Panc1 (cell line): ENCODE results near the gene C11orf24. TPM values are rescaled to one million over a fixed set of nuclear protein-coding genes. Genes with fewer than 3 reads are reported as not detected.

Experiments used
- ATAC-seq: fragments of 200-7000 bp; cut with Tn5 transposase; 2 replicates; pipeline ENCODE4 v1.9.1; 2020; ENCODE audit warnings: mild to moderate bottlenecking, moderate library complexity
- BruUV-seq: library from RNA; stranded (reverse); fragments of 400-500 nt; replicated peaks from 2 replicates; lab custom pipeline; 2021; lab: Mats Ljungman, UMichigan
- CTCF ChIA-PET: fragments of 300-600 bp; sonication (Branson Sonifier 250); formaldehyde crosslinking; loops from one replicate; lab custom pipeline; 2022; ENCODE audit warnings: antibody characterized with exemption; lab: Charles Lee
- POLR2A ChIA-PET: fragments of 300-600 bp; sonication (Branson Sonifier 250); formaldehyde crosslinking; loops from one replicate; lab custom pipeline; 2022; ENCODE audit warnings: antibody characterized with exemption; lab: Charles Lee
- DNase-seq: peaks from one replicate; pipeline ENCODE4 v3.0.0-alpha.2; 2010; ENCODE audit warnings: low read depth, low spot score
- H3K27ac ChIP-seq: 2 replicates; pipeline ENCODE4 v1.5.1; 2011; ENCODE audit warnings: mild to moderate bottlenecking, low read length, inconsistent platforms
- H3K27me3 ChIP-seq: fragments of 200-500 bp; sonication (Bioruptor generic); 2 replicates; pipeline ENCODE4 v1.6.0; 2014; ENCODE audit warnings: low read length, inconsistent platforms; ENCODE audit not compliant: control insufficient read depth, insufficient read depth
- H3K36me3 ChIP-seq: fragments of 200-500 bp; sonication (Bioruptor generic); 2 replicates; pipeline ENCODE4 v1.5.1; 2014; ENCODE audit warnings: inconsistent platforms, mild to moderate bottlenecking, low read length, moderate library complexity; ENCODE audit not compliant: control insufficient read depth, insufficient read depth
- H3K4me1 ChIP-seq: 2 replicates; pipeline ENCODE4 v1.5.1; 2011; ENCODE audit warnings: inconsistent platforms, mild to moderate bottlenecking, low read length, moderate library complexity; ENCODE audit not compliant: control insufficient read depth, insufficient read depth
- H3K4me3 ChIP-seq, 2 experiments: 2 replicates each; pipeline ENCODE4 v1.5.1; 2011 to 2012; ENCODE audit warnings: low read depth in 2 of 2, low read length in 2 of 2, mild to moderate bottlenecking in 2 of 2, inconsistent platforms in 1 of 2, moderate library complexity in 1 of 2
- H3K9me3 ChIP-seq: fragments of 200-500 bp; sonication (Bioruptor generic); 2 replicates; pipeline ENCODE4 v1.5.1; 2014; ENCODE audit warnings: low read depth, mild to moderate bottlenecking, inconsistent platforms, low read length, moderate library complexity; ENCODE audit not compliant: control insufficient read depth, insufficient read depth
- CTCF ChIP-seq: fragments of 450-650 bp; IDR thresholded peaks from 2 replicates; pipeline ENCODE4 v1.5.1; 2017; ENCODE audit warnings: mild to moderate bottlenecking
- POLR2AphosphoS5 ChIP-seq: IDR thresholded peaks from 2 replicates; pipeline ENCODE4 v1.6.1; 2012; ENCODE audit warnings: mild to moderate bottlenecking, low read depth, low read length, moderate library complexity
- REST ChIP-seq, 2 experiments: IDR thresholded peaks; 2 replicates each; pipeline ENCODE4 v1.6.1; 2011 to 2012; ENCODE audit warnings: low read depth in 2 of 2, control low read depth in 1 of 2, low read length in 1 of 2, mild to moderate bottlenecking in 1 of 2, moderate library complexity in 1 of 2; ENCODE audit not compliant: insufficient read depth in 1 of 2
- SIN3A ChIP-seq: IDR thresholded peaks from 2 replicates; pipeline ENCODE4 v1.6.1; 2012; ENCODE audit warnings: low read depth, mild to moderate bottlenecking, low read length, moderate library complexity, borderline replicate concordance; ENCODE audit not compliant: insufficient read depth
- TCF7L2 ChIP-seq: IDR thresholded peaks from 2 replicates; pipeline ENCODE4 v1.6.1; 2011; ENCODE audit warnings: mild to moderate bottlenecking, low read depth, low read length, inconsistent platforms
- in situ Hi-C: cut with HindIII; loops from 2 replicates; pipeline ENCODE4 v1.10.0; 2016; ENCODE audit warnings: low sequenced_read_pairs, low pct_unique_long_range_greater_than_20kb
- intact Hi-C: fragments of 100-400 bp; cut with micrococcal nuclease; formaldehyde crosslinking; loops from one replicate; pipeline ENCODE4 v1.10.0; 2022; ENCODE audit not compliant: unreplicated experiment
- total RNA-seq: library from RNA; stranded (reverse); gene quantifications from one replicate; pipeline ENCODE4 v1.2.1, GENCODE V29; 2021; ENCODE audit not compliant: unreplicated experiment

Gene C11orf24
- total RNA-seq, 1 experiment from 2014 or later, result 53.1 TPM

- POLR2A ChIA-PET, result interaction anchor here (0.6 to 2.0 kb wide), 2 partner anchors 16 to 23 kb away, joined by 3 to 7 read pairs; partner anchors contain the start of gene C11orf24
- H3K27ac ChIP-seq, result no peak overlapping the region
- H3K4me3 ChIP-seq, result no peak overlapping the region
- no peak for ATAC-seq
- CTCF ChIA-PET, result interaction anchor here (5.5 kb wide), 1 partner anchor 38 kb away, joined by 40 read pairs; no protein-coding TSS in a partner anchor
- TF ChIP-seq REST (IDR thresholded peaks at IDR 0.05; ENCODE audit: insufficient read depth in 1 of 2, low read depth in 2 of 2, low read length in 1 of 2) (no peak), SIN3A (no peak), CTCF (no peak), POLR2AphosphoS5 (no peak), TCF7L2 (no peak)
- in situ Hi-C loops, result no loop called here
- H3K36me3 ChIP-seq, result no peaks in the 10 kb centered on the region
- intact Hi-C loops, result loop anchor here (10.0 kb wide), 1 partner anchor 80 kb away; the partner anchor contains the start of gene KMT5B
- H3K27me3 ChIP-seq, result no peaks in the 10 kb centered on the region
- no TSS peak for BruUV-seq
- peaks cover 19% of the 10 kb centered on the region for H3K4me1 ChIP-seq
- DNase-seq, result no peak
- no peaks in the 10 kb centered on the region for H3K9me3 ChIP-seq
Observed at GRCh38 chr11:68295271-68295670, 23.5 kb upstream of the C11orf24 start.

- in situ Hi-C loops (no loop called here), intact Hi-C loops (loop anchor here (10.0 kb wide), 1 partner anchor 79 kb away; the partner anchor contains the start of gene KMT5B)
- Histone ChIP-seq H3K9me3 (no peaks in the 10 kb centered on the region), H3K4me3 (no peak overlapping the region), H3K27me3 (no peaks in the 10 kb centered on the region), H3K27ac (no peak overlapping the region), H3K36me3 (no peaks in the 10 kb centered on the region), H3K4me1 (peaks cover 13% of the 10 kb centered on the region)
- CTCF ChIA-PET, result interaction anchor here (0.6 to 0.9 kb wide), 2 partner anchors 11 to 36 kb away, joined by 3 read pairs; no protein-coding TSS in a partner anchor
- DNase-seq (no peak), ATAC-seq (no peak)
- TF ChIP-seq TCF7L2 (no peak), POLR2AphosphoS5 (no peak), SIN3A (no peak), REST (IDR thresholded peaks at IDR 0.05; ENCODE audit: insufficient read depth in 1 of 2, low read depth in 2 of 2, low read length in 1 of 2) (no peak), CTCF (no peak)
- POLR2A ChIA-PET, result no interaction called here
- no TSS peak for BruUV-seq
Observed at GRCh38 chr11:68293708-68294107, 21.9 kb upstream of the C11orf24 start.
